Ishikawa (cell line): Measurements from ENCODE around the gene EBNA1BP2.

Experiments
- CEBPB ChIP-seq: IDR thresholded peaks from 2 replicates; pipeline ENCODE4 v1.6.1; 2012
- EP300 ChIP-seq: IDR thresholded peaks from 2 replicates; pipeline ENCODE4 v1.6.1; 2012; ENCODE audit warnings: borderline replicate concordance
- FOXM1 ChIP-seq: IDR thresholded peaks from 2 replicates; pipeline ENCODE4 v1.6.1; 2012; ENCODE audit warnings: low read depth, borderline replicate concordance
- RAD21 ChIP-seq: IDR thresholded peaks from 2 replicates; pipeline ENCODE4 v1.6.1; 2012; ENCODE audit warnings: low read depth
- TAF1 ChIP-seq: IDR thresholded peaks from 2 replicates; pipeline ENCODE4 v1.6.1; 2012; ENCODE audit warnings: low read depth, mild to moderate bottlenecking
- TCF12 ChIP-seq: IDR thresholded peaks from 2 replicates; pipeline ENCODE4 v1.6.1; 2012; ENCODE audit warnings: low read depth
- TEAD4 ChIP-seq: IDR thresholded peaks from 2 replicates; pipeline ENCODE4 v1.6.1; 2012
- YY1 ChIP-seq: IDR thresholded peaks from 2 replicates; pipeline ENCODE4 v1.6.1; 2012; ENCODE audit warnings: low read depth
- TF ChIP-seq, protein P1 (sequence below): IDR thresholded peaks from 2 replicates; pipeline ENCODE4 v1.6.1; 2012
- TF ChIP-seq, protein P2 (sequence below): IDR thresholded peaks from 2 replicates; pipeline ENCODE4 v1.6.1; 2012; ENCODE audit warnings: low read depth, mild to moderate bottlenecking

DNA sequence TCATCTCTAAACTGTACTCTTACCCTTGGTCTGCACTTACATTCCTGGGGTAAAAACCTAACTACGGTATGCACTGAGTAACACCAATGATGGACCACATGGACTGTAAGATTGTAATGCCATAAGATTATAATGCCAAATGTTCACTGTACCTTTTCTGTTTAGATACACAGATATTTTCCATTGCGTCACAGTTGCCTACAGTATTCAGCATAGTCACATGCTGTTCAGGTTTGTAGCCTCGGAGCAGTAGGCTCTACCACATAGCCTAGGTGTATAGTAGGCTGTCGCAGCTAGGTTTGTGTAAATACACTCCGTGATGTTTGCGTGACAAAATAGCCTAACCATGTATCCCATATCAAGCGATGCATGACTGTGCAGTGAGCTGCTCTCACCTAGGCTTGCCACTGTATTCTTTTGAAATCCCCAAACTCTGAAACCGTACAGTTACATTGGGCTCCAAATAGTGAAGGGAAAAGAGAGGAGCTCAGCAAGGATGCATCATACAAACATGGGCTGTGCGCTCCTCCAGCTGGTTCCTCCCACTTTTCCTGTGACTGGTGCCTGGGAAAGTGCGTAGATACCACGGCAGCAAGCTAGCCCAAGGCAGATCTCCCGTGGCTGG lies 35.3 kb upstream of the EBNA1BP2 start:
- no peak for TF ChIP-seq RAD21
- TF ChIP-seq CEBPB, result peak; percentile 60
- TF ChIP-seq, protein P1, sequence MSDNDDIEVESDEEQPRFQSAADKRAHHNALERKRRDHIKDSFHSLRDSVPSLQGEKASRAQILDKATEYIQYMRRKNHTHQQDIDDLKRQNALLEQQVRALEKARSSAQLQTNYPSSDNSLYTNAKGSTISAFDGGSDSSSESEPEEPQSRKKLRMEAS, result no peak
- no peak for TF ChIP-seq EP300
- TF ChIP-seq TAF1, result no peak
- TF ChIP-seq TEAD4, result no peak
- TF ChIP-seq, protein P2, sequence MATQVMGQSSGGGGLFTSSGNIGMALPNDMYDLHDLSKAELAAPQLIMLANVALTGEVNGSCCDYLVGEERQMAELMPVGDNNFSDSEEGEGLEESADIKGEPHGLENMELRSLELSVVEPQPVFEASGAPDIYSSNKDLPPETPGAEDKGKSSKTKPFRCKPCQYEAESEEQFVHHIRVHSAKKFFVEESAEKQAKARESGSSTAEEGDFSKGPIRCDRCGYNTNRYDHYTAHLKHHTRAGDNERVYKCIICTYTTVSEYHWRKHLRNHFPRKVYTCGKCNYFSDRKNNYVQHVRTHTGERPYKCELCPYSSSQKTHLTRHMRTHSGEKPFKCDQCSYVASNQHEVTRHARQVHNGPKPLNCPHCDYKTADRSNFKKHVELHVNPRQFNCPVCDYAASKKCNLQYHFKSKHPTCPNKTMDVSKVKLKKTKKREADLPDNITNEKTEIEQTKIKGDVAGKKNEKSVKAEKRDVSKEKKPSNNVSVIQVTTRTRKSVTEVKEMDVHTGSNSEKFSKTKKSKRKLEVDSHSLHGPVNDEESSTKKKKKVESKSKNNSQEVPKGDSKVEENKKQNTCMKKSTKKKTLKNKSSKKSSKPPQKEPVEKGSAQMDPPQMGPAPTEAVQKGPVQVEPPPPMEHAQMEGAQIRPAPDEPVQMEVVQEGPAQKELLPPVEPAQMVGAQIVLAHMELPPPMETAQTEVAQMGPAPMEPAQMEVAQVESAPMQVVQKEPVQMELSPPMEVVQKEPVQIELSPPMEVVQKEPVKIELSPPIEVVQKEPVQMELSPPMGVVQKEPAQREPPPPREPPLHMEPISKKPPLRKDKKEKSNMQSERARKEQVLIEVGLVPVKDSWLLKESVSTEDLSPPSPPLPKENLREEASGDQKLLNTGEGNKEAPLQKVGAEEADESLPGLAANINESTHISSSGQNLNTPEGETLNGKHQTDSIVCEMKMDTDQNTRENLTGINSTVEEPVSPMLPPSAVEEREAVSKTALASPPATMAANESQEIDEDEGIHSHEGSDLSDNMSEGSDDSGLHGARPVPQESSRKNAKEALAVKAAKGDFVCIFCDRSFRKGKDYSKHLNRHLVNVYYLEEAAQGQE, result no peak
- no peak for TF ChIP-seq TCF12
- TF ChIP-seq FOXM1, result no peak
- TF ChIP-seq YY1, result no peak
